HepG2 (cell line): ENCODE results near the gene AAGAB. TPM values are rescaled to one million over a fixed set of nuclear protein-coding genes. Genes with fewer than 3 reads are reported as not detected.

ENCODE experiments used
- DR1 ChIP-seq: sonication (generic); formaldehyde crosslinking; IDR thresholded peaks from 2 replicates; pipeline ENCODE4 v1.8.0; 2021; ENCODE audit warnings: mild to moderate bottlenecking, missing genetic modification reagents, inconsistent platforms
- ELF3 ChIP-seq: IDR thresholded peaks from 2 replicates; pipeline ENCODE4 v1.6.1; 2016; ENCODE audit warnings: missing genetic modification reagents, missing compliant biosample characterization
- GLMP ChIP-seq: sonication (generic); formaldehyde crosslinking; IDR thresholded peaks from 2 replicates; pipeline ENCODE4 v1.9.0; 2021; ENCODE audit warnings: missing genetic modification reagents, mild to moderate bottlenecking, borderline replicate concordance
- KAT8 ChIP-seq: IDR thresholded peaks from 2 replicates; pipeline ENCODE4 v1.6.1; 2016; ENCODE audit warnings: missing genetic modification reagents, missing compliant biosample characterization
- PITX1 ChIP-seq: sonication (generic); formaldehyde crosslinking; IDR thresholded peaks from 2 replicates; pipeline ENCODE4 v1.5.1; 2020; ENCODE audit warnings: mild to moderate bottlenecking, missing genetic modification reagents
- POGZ ChIP-seq: sonication (generic); formaldehyde crosslinking; IDR thresholded peaks from 2 replicates; pipeline ENCODE4 v1.4.0; 2020; ENCODE audit warnings: mild to moderate bottlenecking, missing genetic modification reagents
- SALL2 ChIP-seq: sonication (generic); formaldehyde crosslinking; IDR thresholded peaks from 2 replicates; pipeline ENCODE4 v1.8.1; 2023; ENCODE audit warnings: mild to moderate bottlenecking, missing genetic modification reagents, inconsistent platforms
- STAT6 ChIP-seq: sonication (generic); formaldehyde crosslinking; IDR thresholded peaks from 2 replicates; pipeline ENCODE4 v1.4.0; 2020; ENCODE audit warnings: missing genetic modification reagents, mild to moderate bottlenecking, borderline replicate concordance
- TP53 ChIP-seq: sonication (generic); formaldehyde crosslinking; conservative IDR thresholded peaks from 2 replicates; pipeline ENCODE4 v1.4.0; 2020; ENCODE audit warnings: missing genetic modification reagents
- ZFP91 ChIP-seq: sonication (generic); formaldehyde crosslinking; IDR thresholded peaks from 2 replicates; pipeline ENCODE4 v1.9.0; 2022; ENCODE audit warnings: missing genetic modification reagents, mild to moderate bottlenecking, borderline replicate concordance
- ZNF761 ChIP-seq: sonication (generic); formaldehyde crosslinking; conservative IDR thresholded peaks from 2 replicates; pipeline ENCODE4 v1.4.0; 2020; ENCODE audit warnings: mild to moderate bottlenecking, missing genetic modification reagents
- ZNF788 ChIP-seq: sonication (generic); formaldehyde crosslinking; IDR thresholded peaks from 2 replicates; pipeline ENCODE4 v1.5.0; 2020; ENCODE audit warnings: mild to moderate bottlenecking, missing genetic modification reagents, borderline replicate concordance
- ZSCAN31 ChIP-seq: sonication (generic); formaldehyde crosslinking; IDR thresholded peaks from 2 replicates; pipeline ENCODE4 v1.5.0; 2020; ENCODE audit warnings: low read depth, mild to moderate bottlenecking, missing genetic modification reagents
- polyA plus RNA-seq, 8 experiments: library from polyadenylated mRNA; depleted of rRNA in 3 of 8; stranded (reverse) in 7 of 8; unstranded in 1 of 8; fragments of >200 nt; fragmentation: Illumina TruSeq in 4 of 8; extraction: Trizol in 4 of 8; gene quantifications; 2 replicates each; pipeline versions ENCODE4 v1.2.1 to v1.2.3, GENCODE V29; 2011 to 2016; ENCODE audit warnings: low read depth in 4 of 8, missing spikeins in 1 of 8, mixed read lengths in 1 of 8; ENCODE audit not compliant: insufficient read depth in 1 of 8
- total RNA-seq, 5 experiments: library from RNA; depleted of rRNA; stranded (reverse); fragments of >200 nt; fragmentation: Illumina TruSeq; extraction: Trizol; gene quantifications; 2 replicates each; pipeline ENCODE4 v1.2.3, GENCODE V29; 2016; ENCODE audit warnings: low read depth in 1 of 5
- TF ChIP-seq, protein P1 (sequence below): sonication (generic); formaldehyde crosslinking; IDR thresholded peaks from 2 replicates; pipeline ENCODE4 v1.4.0; 2020; ENCODE audit warnings: missing genetic modification reagents, mild to moderate bottlenecking, borderline replicate concordance
- TF ChIP-seq, protein P2 (sequence below): IDR thresholded peaks from 2 replicates; pipeline ENCODE4 v1.6.1; 2016; ENCODE audit warnings: low read depth, control low read depth

AAGAB gene
- total and polyA plus RNA-seq, 2 of the 13 experiments (the other 11 are each of a cell fraction or from before 2014, with no cell fraction given), result 8.0 to 34.9 TPM

- TF ChIP-seq, protein P1, sequence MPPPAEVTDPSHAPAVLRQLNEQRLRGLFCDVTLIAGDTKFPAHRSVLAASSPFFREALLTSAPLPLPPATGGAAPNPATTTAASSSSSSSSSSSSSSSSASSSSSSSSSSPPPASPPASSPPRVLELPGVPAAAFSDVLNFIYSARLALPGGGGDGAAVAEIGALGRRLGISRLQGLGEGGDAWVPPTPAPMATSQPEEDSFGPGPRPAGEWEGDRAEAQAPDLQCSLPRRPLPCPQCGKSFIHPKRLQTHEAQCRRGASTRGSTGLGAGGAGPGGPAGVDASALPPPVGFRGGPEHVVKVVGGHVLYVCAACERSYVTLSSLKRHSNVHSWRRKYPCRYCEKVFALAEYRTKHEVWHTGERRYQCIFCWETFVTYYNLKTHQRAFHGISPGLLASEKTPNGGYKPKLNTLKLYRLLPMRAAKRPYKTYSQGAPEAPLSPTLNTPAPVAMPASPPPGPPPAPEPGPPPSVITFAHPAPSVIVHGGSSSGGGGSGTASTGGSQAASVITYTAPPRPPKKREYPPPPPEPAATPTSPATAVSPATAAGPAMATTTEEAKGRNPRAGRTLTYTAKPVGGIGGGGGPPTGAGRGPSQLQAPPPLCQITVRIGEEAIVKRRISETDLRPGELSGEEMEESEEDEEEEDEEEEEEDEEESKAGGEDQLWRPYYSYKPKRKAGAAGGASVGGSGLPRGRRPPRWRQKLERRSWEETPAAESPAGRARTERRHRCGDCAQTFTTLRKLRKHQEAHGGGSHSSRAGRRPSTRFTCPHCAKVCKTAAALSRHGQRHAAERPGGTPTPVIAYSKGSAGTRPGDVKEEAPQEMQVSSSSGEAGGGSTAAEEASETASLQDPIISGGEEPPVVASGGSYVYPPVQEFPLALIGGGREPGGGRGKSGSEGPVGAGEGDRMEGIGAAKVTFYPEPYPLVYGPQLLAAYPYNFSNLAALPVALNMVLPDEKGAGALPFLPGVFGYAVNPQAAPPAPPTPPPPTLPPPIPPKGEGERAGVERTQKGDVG (CRISPR knock-in tag), result peak; percentile 53; the same call in 1 of the 2 replicates
- peak; percentile 70 for TF ChIP-seq ZNF761 (CRISPR knock-in tag)
- TF ChIP-seq ELF3, result peak; percentile 92
- TF ChIP-seq DR1 (CRISPR knock-in tag), result peak; percentile 83; the same call in 1 of the 2 replicates
- peak; percentile 95 for TF ChIP-seq KAT8
- TF ChIP-seq SALL2 (CRISPR knock-in tag), result peak; percentile 80; the same call in 1 of the 2 replicates
- 0 out of 2 replicates have a peak, but pooled peaks have one; percentile 63 for TF ChIP-seq TP53
- no peak for TF ChIP-seq GLMP (CRISPR knock-in tag)
- peak; percentile 97 for TF ChIP-seq ZNF788 (CRISPR knock-in tag)
- TF ChIP-seq, protein P2, sequence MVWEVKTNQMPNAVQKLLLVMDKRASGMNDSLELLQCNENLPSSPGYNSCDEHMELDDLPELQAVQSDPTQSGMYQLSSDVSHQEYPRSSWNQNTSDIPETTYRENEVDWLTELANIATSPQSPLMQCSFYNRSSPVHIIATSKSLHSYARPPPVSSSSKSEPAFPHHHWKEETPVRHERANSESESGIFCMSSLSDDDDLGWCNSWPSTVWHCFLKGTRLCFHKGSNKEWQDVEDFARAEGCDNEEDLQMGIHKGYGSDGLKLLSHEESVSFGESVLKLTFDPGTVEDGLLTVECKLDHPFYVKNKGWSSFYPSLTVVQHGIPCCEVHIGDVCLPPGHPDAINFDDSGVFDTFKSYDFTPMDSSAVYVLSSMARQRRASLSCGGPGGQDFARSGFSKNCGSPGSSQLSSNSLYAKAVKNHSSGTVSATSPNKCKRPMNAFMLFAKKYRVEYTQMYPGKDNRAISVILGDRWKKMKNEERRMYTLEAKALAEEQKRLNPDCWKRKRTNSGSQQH (CRISPR knock-in tag), result peak; percentile 80; the same call in 1 of the 2 replicates
- TF ChIP-seq PITX1, result peak; percentile 90; the same call in 1 of the 2 replicates
- peak; percentile 94 for TF ChIP-seq POGZ (CRISPR knock-in tag)
- TF ChIP-seq STAT6 (CRISPR knock-in tag), result peak; percentile 53; the same call in 1 of the 2 replicates
- TF ChIP-seq ZSCAN31 (CRISPR knock-in tag), result peak; percentile 88
- TF ChIP-seq ZFP91, result peak; percentile 88; the same call in 1 of the 2 replicates
Observed at GRCh38 chr15:67254238-67255175, at the start of gene AAGAB, which contains the start of gene IQCH (continued).
